HepG2 (cell line): ENCODE results near the gene CACNA1H. TPM values are rescaled to one million over a fixed set of nuclear protein-coding genes. Genes with fewer than 3 reads are reported as not detected.

Experiments used
- AGO2 ChIP-seq: fragments of 200-400 bp; formaldehyde crosslinking; optimal IDR thresholded peaks from 2 replicates; pipeline ENCODE3; 2017; ENCODE audit warnings: mild to moderate bottlenecking, low read depth, low read length, moderate library complexity
- ARID2 ChIP-seq: sonication (generic); formaldehyde crosslinking; IDR thresholded peaks from 2 replicates; pipeline ENCODE4 v1.8.1; 2022; ENCODE audit warnings: mild to moderate bottlenecking, missing genetic modification reagents, borderline replicate concordance
- ATRX ChIP-seq: sonication (generic); formaldehyde crosslinking; IDR thresholded peaks from 2 replicates; pipeline ENCODE4 v1.4.0; 2020; ENCODE audit warnings: missing genetic modification reagents, borderline replicate concordance
- CBX1 ChIP-seq: IDR thresholded peaks from one replicate; pipeline ENCODE4 v1.6.1; 2016; ENCODE audit warnings: antibody characterized with exemption, low read depth
- KDM5B ChIP-seq: sonication (generic); formaldehyde crosslinking; IDR thresholded peaks from 2 replicates; pipeline ENCODE4 v1.4.0; 2020; ENCODE audit warnings: missing genetic modification reagents, mild to moderate bottlenecking, borderline replicate concordance
- MAZ ChIP-seq, 2 experiments: sonication (generic) in 1 of 2; formaldehyde crosslinking in 1 of 2; IDR thresholded peaks; 2 replicates each; pipeline versions ENCODE4 v1.5.0 to v1.6.1; 2012 to 2020; ENCODE audit warnings: low read depth in 2 of 2, mild to moderate bottlenecking in 2 of 2, borderline replicate concordance in 1 of 2, improper control_type of control experiment in 1 of 2, low read length in 1 of 2, missing genetic modification reagents in 1 of 2, moderate library complexity in 1 of 2
- MIER3 ChIP-seq: IDR thresholded peaks from 2 replicates; pipeline ENCODE4 v1.6.1; 2016; ENCODE audit warnings: missing compliant biosample characterization, borderline replicate concordance
- MNT ChIP-seq: fragments of 450-650 bp; IDR thresholded peaks from 2 replicates; pipeline ENCODE4 v1.6.1; 2016
- MXD3 ChIP-seq: IDR thresholded peaks from 2 replicates; pipeline ENCODE4 v1.6.1; 2016; ENCODE audit warnings: mild to moderate bottlenecking, missing biosample characterization, missing genetic modification reagents
- MXI1 ChIP-seq: IDR thresholded peaks from 3 replicates; pipeline ENCODE4 v1.6.1; 2012; ENCODE audit warnings: low read depth, low read length, inconsistent platforms, borderline replicate concordance
- NCOA5 ChIP-seq: sonication (generic); formaldehyde crosslinking; IDR thresholded peaks from 2 replicates; pipeline ENCODE4 v1.4.0; 2020; ENCODE audit warnings: missing genetic modification reagents
- RARA ChIP-seq: IDR thresholded peaks from 2 replicates; pipeline ENCODE4 v1.6.1; 2016; ENCODE audit warnings: missing genetic modification reagents, missing compliant biosample characterization
- RBFOX2 ChIP-seq: fragments of 200-400 bp; formaldehyde crosslinking; IDR thresholded peaks from 2 replicates; pipeline ENCODE4 v1.6.1; 2017; ENCODE audit warnings: low read depth, mild to moderate bottlenecking, low read length
- RBM22 ChIP-seq: fragments of 200-400 bp; formaldehyde crosslinking; optimal IDR thresholded peaks from 2 replicates; pipeline ENCODE3; 2017; ENCODE audit warnings: mild to moderate bottlenecking, low read length, moderate library complexity
- SALL1 ChIP-seq: sonication (generic); formaldehyde crosslinking; IDR thresholded peaks from 2 replicates; pipeline ENCODE4 v1.8.0; 2022; ENCODE audit warnings: mild to moderate bottlenecking, missing genetic modification reagents
- TCF12 ChIP-seq, 2 experiments: fragments of 450-650 bp in 1 of 2; sonication (generic) in 1 of 2; formaldehyde crosslinking in 1 of 2; IDR thresholded peaks; 2 replicates each; pipeline versions ENCODE4 v1.6.1 to v1.8.0; 2017 to 2022; ENCODE audit warnings: antibody characterized with exemption in 1 of 2, mild to moderate bottlenecking in 1 of 2, missing genetic modification reagents in 1 of 2, moderate library complexity in 1 of 2
- THAP8 ChIP-seq: sonication (generic); formaldehyde crosslinking; IDR thresholded peaks from 2 replicates; pipeline ENCODE4 v1.5.1; 2020; ENCODE audit warnings: missing genetic modification reagents, mild to moderate bottlenecking, borderline replicate concordance
- ZBTB21 ChIP-seq: sonication (generic); formaldehyde crosslinking; IDR thresholded peaks from 2 replicates; pipeline ENCODE4 v1.4.0; 2020; ENCODE audit warnings: missing genetic modification reagents
- ZFP90 ChIP-seq: sonication (generic); formaldehyde crosslinking; IDR thresholded peaks from 2 replicates; pipeline ENCODE4 v1.8.0; 2022; ENCODE audit warnings: missing genetic modification reagents, mild to moderate bottlenecking, inconsistent platforms, borderline replicate concordance
- ZMYM2 ChIP-seq: sonication (generic); formaldehyde crosslinking; IDR thresholded peaks from 2 replicates; pipeline ENCODE4 v1.8.0; 2022; ENCODE audit warnings: mild to moderate bottlenecking, missing genetic modification reagents
- ZNF136 ChIP-seq: sonication (generic); formaldehyde crosslinking; IDR thresholded peaks from 2 replicates; pipeline ENCODE4 v1.8.1; 2022; ENCODE audit warnings: low read depth, mild to moderate bottlenecking, moderate library complexity, missing genetic modification reagents
- ZNF3 ChIP-seq: IDR thresholded peaks from 2 replicates; pipeline ENCODE4 v1.7.0; 2017; ENCODE audit warnings: inconsistent platforms
- ZNF331 ChIP-seq: sonication (generic); formaldehyde crosslinking; IDR thresholded peaks from 2 replicates; pipeline ENCODE4 v1.4.0; 2020; ENCODE audit warnings: missing genetic modification reagents
- ZNF543 ChIP-seq: sonication (generic); formaldehyde crosslinking; IDR thresholded peaks from 2 replicates; pipeline ENCODE4 v1.4.0; 2020; ENCODE audit warnings: mild to moderate bottlenecking, missing genetic modification reagents
- ZNF597 ChIP-seq: sonication (generic); formaldehyde crosslinking; IDR thresholded peaks from 2 replicates; pipeline ENCODE4 v1.5.0; 2020; ENCODE audit warnings: missing genetic modification reagents
- ZNF629 ChIP-seq: sonication (generic); formaldehyde crosslinking; conservative IDR thresholded peaks from 2 replicates; pipeline ENCODE4 v1.5.0; 2020; ENCODE audit warnings: missing genetic modification reagents
- ZSCAN22 ChIP-seq: sonication (generic); formaldehyde crosslinking; IDR thresholded peaks from 2 replicates; pipeline ENCODE4 v1.4.0; 2020; ENCODE audit warnings: mild to moderate bottlenecking, missing genetic modification reagents
- ZSCAN9 ChIP-seq: IDR thresholded peaks from 2 replicates; pipeline ENCODE4 v1.6.1; 2016; ENCODE audit warnings: borderline replicate concordance
- polyA plus RNA-seq, 8 experiments: library from polyadenylated mRNA; depleted of rRNA in 3 of 8; stranded (reverse) in 7 of 8; unstranded in 1 of 8; fragments of >200 nt; fragmentation: Illumina TruSeq in 4 of 8; extraction: Trizol in 4 of 8; gene quantifications; 2 replicates each; pipeline versions ENCODE4 v1.2.1 to v1.2.3, GENCODE V29; 2011 to 2016; ENCODE audit warnings: low read depth in 4 of 8, missing spikeins in 1 of 8, mixed read lengths in 1 of 8; ENCODE audit not compliant: insufficient read depth in 1 of 8
- total RNA-seq, 5 experiments: library from RNA; depleted of rRNA; stranded (reverse); fragments of >200 nt; fragmentation: Illumina TruSeq; extraction: Trizol; gene quantifications; 2 replicates each; pipeline ENCODE4 v1.2.3, GENCODE V29; 2016; ENCODE audit warnings: low read depth in 1 of 5

The CACNA1H gene
- total and polyA plus RNA-seq, 2 of the 13 experiments (the other 11 are each of a cell fraction or from before 2014, with no cell fraction given) = 0.40 to 1.8 TPM

GRCh38 chr16:1105888-1106620, 46.9 kb upstream of the CACNA1H start (continued):
- TF ChIP-seq MXD3 (CRISPR knock-in tag) (no peak), ZMYM2 (CRISPR knock-in tag) (no peak), ZNF3 (no peak), ZNF331 (CRISPR knock-in tag) (0 out of 2 replicates have a peak, but pooled peaks have one; percentile 30), KDM5B (0 out of 2 replicates have a peak, but pooled peaks have one; percentile 29), ZNF629 (CRISPR knock-in tag) (no peak), AGO2 (no peak), ATRX (CRISPR knock-in tag) (no peak), ARID2 (CRISPR knock-in tag) (no peak), TCF12 (IDR thresholded peaks at IDR 0.05) (no peak), TCF12 (CRISPR knock-in tag; IDR thresholded peaks at IDR 0.05) (no peak), RARA (no peak), ZSCAN22 (no peak), ZNF597 (no peak), MNT (no peak), RBFOX2 (no peak), SALL1 (CRISPR knock-in tag) (no peak), MAZ (IDR thresholded peaks at IDR 0.05; ENCODE audit: borderline replicate concordance, low read depth, low read length) (no peak), MAZ (CRISPR knock-in tag; IDR thresholded peaks at IDR 0.05; ENCODE audit: low read depth) (peak; percentile 28; the same call in 1 of the 2 replicates), ZBTB21 (no peak), ZFP90 (CRISPR knock-in tag) (no peak), ZSCAN9 (CRISPR knock-in tag) (no peak), RBM22 (no peak), NCOA5 (CRISPR knock-in tag) (no peak), THAP8 (CRISPR knock-in tag) (no peak), MIER3 (CRISPR knock-in tag) (no peak), ZNF136 (no peak), MXI1 (0 out of 3 replicates have a peak, but pooled peaks have one; percentile 13), ZNF543 (CRISPR knock-in tag) (no peak), CBX1 (no peak)
- TF ChIP-seq, all 625 proteins: peak for 29
